ENCODE measurements around the gene ZNG1F.
"Not testable (repeated sequence)": the region's sequence is repeated elsewhere in the genome, so short reads cannot be mapped to it uniquely, and the experiment has no call there.

The ZNG1F gene

GRCh38 chr9:41189217-41189616 lies at the start of gene ZNG1F:
TSS of gene ZNG1F (minus strand) at chr9:41189317. CDS start at chr9:41189258, 59 bp downstream.
- DNase-seq (ENCODE audit: low read depth in 1 of 2, low spot score in 1 of 2): not testable (repeated sequence)

GRCh38 chr9:41237110-41237749 lies 48.1 kb upstream of the ZNG1F start:
- DNase-seq (ENCODE audit: low read depth in 1 of 2, low spot score in 1 of 2): not testable (repeated sequence)

- DNase-seq (ENCODE audit: low read depth in 1 of 2, low spot score in 1 of 2): not testable (repeated sequence)
These were observed 47.5 kb upstream of the ZNG1F start for GRCh38 chr9:41236486-41237109.

GRCh38 chr9:41234811-41235805 lies 46.0 kb upstream of the ZNG1F start:
- peak in 1 of 2 donors; percentile 15 for DNase-seq (ENCODE audit: low read depth in 1 of 2, low spot score in 1 of 2)

DNA sequence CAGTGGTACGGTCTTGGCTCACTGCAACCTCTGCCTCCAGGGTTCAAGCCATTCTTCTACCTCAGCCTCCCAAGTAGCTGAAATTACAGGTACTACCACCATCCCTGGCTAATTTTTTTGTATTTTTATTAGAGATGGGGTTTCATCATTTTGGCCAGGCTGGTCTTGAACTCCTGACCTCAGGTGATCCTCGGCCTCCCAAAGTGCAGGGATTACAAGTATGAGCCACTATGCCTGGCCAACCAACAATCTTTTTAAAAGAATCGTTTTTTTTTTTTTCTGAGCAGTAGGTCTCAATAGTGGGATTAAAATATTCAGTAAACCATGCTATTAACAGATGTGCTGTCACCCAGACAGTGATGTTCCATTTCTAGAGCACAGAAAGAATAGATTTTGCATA lies 45.1 kb upstream of the ZNG1F start:
- DNase-seq (ENCODE audit: low read depth in 1 of 2, low spot score in 1 of 2): not testable (repeated sequence)

GRCh38 chr9:41232326-41232725 lies 43.2 kb upstream of the ZNG1F start:
- DNase-seq (ENCODE audit: low read depth in 1 of 2, low spot score in 1 of 2): not testable (repeated sequence)

DNA sequence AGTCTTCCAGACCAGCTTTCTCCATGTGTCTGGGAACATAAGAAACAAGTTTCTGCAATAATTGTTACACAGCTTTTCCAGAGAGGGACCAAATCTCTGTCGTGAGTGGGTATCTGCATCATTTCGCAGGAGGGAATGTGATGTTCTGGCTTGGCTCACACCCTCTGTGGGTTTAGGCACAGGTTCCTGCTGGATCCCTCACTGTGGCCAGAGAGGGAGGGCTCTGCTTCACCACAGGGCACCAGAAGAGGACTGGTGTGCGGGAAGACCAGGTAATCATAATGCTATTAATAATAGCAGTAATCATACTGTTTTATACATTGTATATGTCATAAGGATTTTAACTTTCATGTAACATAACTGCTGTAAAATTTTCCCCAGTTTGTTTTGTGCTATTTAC lies 41.3 kb upstream of the ZNG1F start:
- DNase-seq (ENCODE audit: low read depth in 1 of 2, low spot score in 1 of 2): not testable (repeated sequence)

- no peak for DNase-seq (ENCODE audit: low read depth in 1 of 2, low spot score in 1 of 2)
These were observed 40.6 kb upstream of the ZNG1F start for GRCh38 chr9:41229408-41230401.

DNA sequence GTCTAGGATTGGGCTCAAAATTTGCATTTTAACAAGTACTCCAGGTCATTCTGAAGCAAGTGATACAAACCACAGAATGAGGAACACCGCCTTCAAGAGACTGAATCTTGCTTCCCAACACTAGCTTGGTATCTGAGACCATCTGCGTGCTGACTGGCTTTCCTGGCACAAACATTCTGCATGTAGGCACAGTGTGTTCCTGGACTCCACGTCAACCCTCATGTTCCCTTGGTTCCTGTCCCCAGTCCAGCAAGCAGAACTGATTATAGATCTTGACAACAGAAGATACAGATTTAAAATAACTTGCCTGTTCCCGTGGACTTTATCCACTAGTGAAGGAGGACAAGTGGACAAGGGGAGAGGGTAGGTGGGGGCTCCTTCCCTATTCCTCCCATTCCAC lies 30.7 kb upstream of the ZNG1F start:
- not testable (repeated sequence) for DNase-seq (ENCODE audit: low read depth in 1 of 2, low spot score in 1 of 2)

- not testable (repeated sequence) for DNase-seq (ENCODE audit: low read depth in 1 of 2, low spot score in 1 of 2)
These were observed 678 bp downstream of the ZNG1F start for GRCh38 chr9:41188439-41188838.

GRCh38 chr9:41174994-41175393 lies 14.1 kb downstream of the ZNG1F start:
- not testable (repeated sequence) for DNase-seq (ENCODE audit: low read depth in 1 of 2, low spot score in 1 of 2)

- DNase-seq (ENCODE audit: low read depth in 1 of 2, low spot score in 1 of 2): not testable (repeated sequence)
These were observed 39.0 kb downstream of the ZNG1F start for GRCh38 chr9:41150116-41150515.

DNA sequence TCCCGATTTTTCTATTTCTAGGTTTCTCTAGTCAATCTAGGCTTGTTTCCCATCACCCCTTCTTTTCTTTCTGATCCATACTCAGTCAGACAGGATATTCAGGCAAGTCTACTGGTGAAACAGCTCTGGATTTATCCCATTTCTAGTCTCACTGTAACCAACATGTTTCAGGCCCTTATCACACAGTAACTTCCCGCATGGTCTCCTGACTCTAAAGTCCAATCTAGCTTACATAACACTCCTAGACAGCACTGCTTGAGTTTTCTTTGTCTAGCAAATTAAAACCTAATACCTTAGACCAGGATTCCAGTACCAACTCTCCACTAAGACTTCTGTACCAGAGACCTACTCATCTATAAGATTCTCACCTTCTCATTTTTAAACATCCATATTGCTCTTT lies 47.2 kb downstream of the ZNG1F start:
- DNase-seq (ENCODE audit: low read depth in 1 of 2, low spot score in 1 of 2): not testable (repeated sequence)

DNA sequence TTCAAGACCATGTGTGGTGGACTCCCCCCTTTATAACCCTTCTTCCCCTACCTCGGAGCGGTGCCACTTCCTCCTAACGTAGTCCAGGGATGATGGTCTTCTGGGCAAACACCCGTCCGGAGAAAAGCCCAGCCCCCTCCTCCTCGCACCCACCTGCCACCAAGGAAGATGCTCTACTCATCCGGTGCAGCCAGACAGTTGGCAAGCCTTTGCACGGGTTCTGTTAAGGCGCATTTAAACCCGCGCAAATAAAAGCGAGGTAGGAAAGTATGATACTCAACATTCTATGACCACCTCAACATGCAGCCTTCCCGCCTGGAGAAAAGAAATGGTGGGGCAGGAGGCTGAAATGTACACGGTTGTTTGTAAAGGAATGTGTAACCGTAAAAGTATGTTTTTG lies 60.5 kb downstream of the ZNG1F start, which contains the start of gene FOXD4L6:
FOXD4L6 (minus strand) TSS at position 101 of the 400 bp plus-strand sequence. CDS start 298 bp downstream, outside the sequence.
- not testable (repeated sequence) for DNase-seq (ENCODE audit: low read depth in 1 of 2, low spot score in 1 of 2)

GRCh38 chr9:41126746-41127446 lies 62.2 kb downstream of the ZNG1F start:
- not testable (repeated sequence) for DNase-seq (ENCODE audit: low read depth in 1 of 2, low spot score in 1 of 2)

DNA sequence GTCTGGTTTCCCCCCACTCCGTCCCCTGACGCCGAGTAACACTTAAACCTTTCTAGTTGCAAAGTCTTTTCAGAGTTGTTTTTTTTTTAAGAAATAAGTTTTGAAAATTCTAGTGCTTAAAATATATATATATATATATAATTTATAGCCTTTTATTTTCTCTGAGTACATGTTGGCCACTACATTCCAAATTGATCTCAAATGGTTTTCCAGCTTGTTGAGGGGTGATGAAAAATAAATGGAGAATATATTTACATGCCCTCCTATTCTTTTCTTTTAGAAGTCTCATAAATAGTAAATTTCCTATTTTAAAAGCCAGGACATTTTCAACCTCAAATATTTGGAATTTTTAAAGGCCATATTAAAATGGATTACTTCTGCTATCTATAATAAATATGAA lies 63.2 kb downstream of the ZNG1F start:
- not testable (repeated sequence) for DNase-seq (ENCODE audit: low read depth in 1 of 2, low spot score in 1 of 2)

DNA sequence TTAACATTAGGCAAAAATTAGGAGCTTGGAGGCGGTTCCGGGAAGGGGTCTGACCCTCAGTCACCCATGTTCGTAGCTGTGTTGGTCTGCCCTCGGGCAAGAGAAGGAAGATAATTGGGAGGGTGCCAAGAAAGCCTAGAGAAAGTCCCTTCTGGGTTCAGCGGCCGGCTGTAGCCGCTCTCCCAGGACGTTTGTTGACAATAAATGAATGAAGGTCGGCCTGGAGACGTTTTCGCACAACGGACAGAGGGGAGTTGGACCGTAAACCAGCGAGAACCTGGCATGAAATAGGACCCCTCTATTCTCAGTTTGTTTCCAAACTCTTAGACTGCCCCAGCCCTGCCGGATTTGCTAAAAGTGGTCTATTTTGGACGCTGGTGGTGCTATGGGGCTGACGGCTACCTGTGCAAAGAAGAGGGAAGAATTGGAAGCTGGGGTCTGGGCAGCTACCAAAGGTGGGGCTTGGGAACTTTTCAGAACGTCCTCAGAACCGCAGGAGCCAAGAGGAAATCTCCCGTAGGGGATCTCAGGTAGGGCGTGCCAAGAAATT lies 63.9 kb downstream of the ZNG1F start:
- not testable (repeated sequence) for DNase-seq (ENCODE audit: low read depth in 1 of 2, low spot score in 1 of 2)

- not testable (repeated sequence) for DNase-seq (ENCODE audit: low read depth in 1 of 2, low spot score in 1 of 2)
These were observed 64.6 kb downstream of the ZNG1F start for GRCh38 chr9:41124250-41125108.
